ENCODE measurements around the gene KDM4B.

- no peak for TF ChIP-seq CTCF (IDR thresholded peaks at IDR 0.05; ENCODE audit: control extremely low read depth in 1 of 3, insufficient read depth in 1 of 3, low read depth in 1 of 3, low read length in 3 of 3)
- TF ChIP-seq ATF3 (IDR thresholded peaks at IDR 0.05; ENCODE audit: insufficient read depth, low read depth, low read length): no peak
- TF ChIP-seq EZH2 (IDR thresholded peaks at IDR 0.05; ENCODE audit: low read depth, low read length, severe bottlenecking): no peak
- TF ChIP-seq HDAC2 (IDR thresholded peaks at IDR 0.05; ENCODE audit: borderline replicate concordance in 1 of 2, low read depth in 2 of 2, low read length in 2 of 2): no peak
- TF ChIP-seq RAD21 (IDR thresholded peaks at IDR 0.05 in 1 of 2, conservative IDR thresholded peaks at IDR 0.05 in 1 of 2; ENCODE audit: low read depth in 2 of 2, low read length in 2 of 2): no peak
- TF ChIP-seq SUZ12 (IDR thresholded peaks at IDR 0.05; ENCODE audit: low read length): no peak
- TF ChIP-seq MAFK (IDR thresholded peaks at IDR 0.05; ENCODE audit: low read depth, low read length): 0 out of 2 replicates have a peak, but pooled peaks have one; percentile 4
- TF ChIP-seq TAF1 (IDR thresholded peaks at IDR 0.05; ENCODE audit: low read depth, low read length): no peak
- TF ChIP-seq TBP (IDR thresholded peaks at IDR 0.05; ENCODE audit: low read depth, low read length): no peak
- no peak for TF ChIP-seq POLR2AphosphoS5 (IDR thresholded peaks at IDR 0.05; ENCODE audit: low read depth, low read length)
- no peak for TF ChIP-seq RBBP5 (IDR thresholded peaks at IDR 0.05; ENCODE audit: borderline replicate concordance, low read depth, low read length)
- TF ChIP-seq JUN (IDR thresholded peaks at IDR 0.05; ENCODE audit: low read depth, low read length): no peak
Observed at GRCh38 chr19:5172859-5173630, 204.1 kb downstream of the KDM4B start.
